ENCODE measurements around the gene BTAF1.

Gene BTAF1

GRCh38 chr10:92045641-92046106, 122.1 kb downstream of the BTAF1 start:
- no peak for DNase-seq
- Histone ChIP-seq H3K27ac (no peak overlapping the region), H3K27me3 (ENCODE audit: insufficient read depth, low read depth, severe bottlenecking) (no peaks in the 10 kb centered on the region), H3K9me3 (ENCODE audit: severe bottlenecking) (no peaks in the 10 kb centered on the region), H3K36me3 (no peaks in the 10 kb centered on the region), H3K4me3 (ENCODE audit: low read depth, low read length) (no peak overlapping the region)
- no peak for TF ChIP-seq CTCF (IDR thresholded peaks at IDR 0.05; ENCODE audit: low read depth, low read length)

GRCh38 chr10:92047215-92047614, 123.6 kb downstream of the BTAF1 start:
- Histone ChIP-seq H3K27me3 (ENCODE audit: insufficient read depth, low read depth, severe bottlenecking) (no peaks in the 10 kb centered on the region), H3K36me3 (no peaks in the 10 kb centered on the region; the same call in 1 of the 2 replicates), H3K4me3 (ENCODE audit: low read depth, low read length) (no peak overlapping the region), H3K9me3 (ENCODE audit: severe bottlenecking) (no peaks in the 10 kb centered on the region), H3K27ac (no peak overlapping the region)
- no peak for TF ChIP-seq CTCF (IDR thresholded peaks at IDR 0.05; ENCODE audit: low read depth, low read length)
- no peak for DNase-seq

GRCh38 chr10:92052088-92052487, 128.5 kb downstream of the BTAF1 start:
- Histone ChIP-seq H3K27me3 (ENCODE audit: insufficient read depth, low read depth, severe bottlenecking) (no peaks in the 10 kb centered on the region), H3K36me3 (no peaks in the 10 kb centered on the region; the same call in 1 of the 2 replicates), H3K27ac (no peak overlapping the region), H3K4me3 (ENCODE audit: low read depth, low read length) (no peak overlapping the region), H3K9me3 (ENCODE audit: severe bottlenecking) (no peaks in the 10 kb centered on the region)
- TF ChIP-seq CTCF (IDR thresholded peaks at IDR 0.05; ENCODE audit: low read depth, low read length) = no peak
- no peak for DNase-seq

- TF ChIP-seq CTCF (IDR thresholded peaks at IDR 0.05; ENCODE audit: low read depth, low read length) = no peak
- H3K4me3 ChIP-seq (ENCODE audit: low read depth, low read length) = no peak overlapping the region
- DNase-seq = no peak
These were observed 129.2 kb downstream of the BTAF1 start for GRCh38 chr10:92052741-92053140.

DNA sequence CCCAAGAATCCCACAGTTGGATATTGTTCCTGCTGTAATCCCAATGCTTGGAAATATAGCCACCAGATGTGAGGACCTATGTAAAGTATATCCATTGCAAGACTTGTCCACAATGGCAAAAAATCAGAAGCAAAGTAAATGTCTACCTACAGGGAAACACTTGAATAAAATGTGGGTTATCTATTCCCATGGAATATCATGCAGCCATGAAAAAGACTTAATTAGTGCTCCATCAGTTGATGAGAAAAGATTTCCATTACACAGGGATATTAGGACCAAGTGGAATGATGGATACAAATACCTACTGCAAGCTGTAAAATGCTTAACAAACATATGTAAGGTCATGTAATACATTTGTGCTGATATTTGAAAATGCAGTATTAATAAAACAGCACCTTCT, 131.2 kb downstream of the BTAF1 start:
- no peaks in the 10 kb centered on the region for H3K27me3 ChIP-seq (ENCODE audit: insufficient read depth, low read depth, severe bottlenecking)
- H3K36me3 ChIP-seq = no peaks in the 10 kb centered on the region; the same call in 1 of the 2 replicates
- H3K9me3 ChIP-seq (ENCODE audit: severe bottlenecking) = no peaks in the 10 kb centered on the region
- TF ChIP-seq CTCF (IDR thresholded peaks at IDR 0.05; ENCODE audit: low read depth, low read length) = no peak
- DNase-seq = no peak
- no peak overlapping the region for H3K4me3 ChIP-seq (ENCODE audit: low read depth, low read length)
- H3K27ac ChIP-seq = no peak overlapping the region

More at GRCh38 chr10:92052741-92053140, 129.2 kb downstream of the BTAF1 start:
- H3K9me3 ChIP-seq (ENCODE audit: severe bottlenecking) = no peaks in the 10 kb centered on the region
- no peaks in the 10 kb centered on the region; the same call in 1 of the 2 replicates for H3K36me3 ChIP-seq
- H3K27me3 ChIP-seq (ENCODE audit: insufficient read depth, low read depth, severe bottlenecking) = no peaks in the 10 kb centered on the region
- no peak overlapping the region for H3K27ac ChIP-seq

GRCh38 chr10:92062273-92062672, 138.7 kb downstream of the BTAF1 start:
- TF ChIP-seq CTCF (IDR thresholded peaks at IDR 0.05; ENCODE audit: low read depth, low read length) = no peak
- H3K36me3 ChIP-seq = no peaks in the 10 kb centered on the region

More at GRCh38 chr10:92062273-92062672, 138.7 kb downstream of the BTAF1 start:
- DNase-seq = no peak
- Histone ChIP-seq H3K27me3 (ENCODE audit: insufficient read depth, low read depth, severe bottlenecking) (no peaks in the 10 kb centered on the region), H3K9me3 (ENCODE audit: severe bottlenecking) (no peaks in the 10 kb centered on the region), H3K4me3 (ENCODE audit: low read depth, low read length) (no peak overlapping the region), H3K27ac (no peak overlapping the region)

All from WERI-Rb-1 (cell line).